ENCODE results near the gene VIPR1. TPM values are rescaled to one million over a fixed set of nuclear protein-coding genes. Genes with fewer than 3 reads are reported as not detected.
"Not testable (repeated sequence)": the region's sequence is repeated elsewhere in the genome, so short reads cannot be mapped to it uniquely, and the experiment has no call there.

VIPR1 gene
- total and polyA plus RNA-seq, 4 donors: 2.3 to 41.8 (median 14.6) TPM

DNA sequence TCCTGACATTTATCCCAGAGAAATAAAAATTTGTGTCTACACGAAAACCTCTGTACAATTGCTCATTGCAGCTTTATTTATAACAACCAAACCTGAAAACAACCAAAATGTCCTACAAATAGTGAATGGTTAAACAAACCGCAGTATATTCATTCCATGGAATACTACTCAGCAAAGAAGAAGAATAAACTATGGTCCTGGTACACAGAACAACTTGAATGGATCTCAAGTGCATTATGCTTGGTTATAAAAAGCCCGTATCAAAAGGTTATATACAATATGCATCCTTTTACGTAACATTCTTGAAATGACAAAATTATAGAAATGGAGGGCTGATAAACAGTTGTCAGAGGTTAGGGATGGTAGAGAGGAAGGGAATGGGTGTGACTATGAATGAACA is 75.6 kb downstream of the VIPR1 start:
- 97% methylated on average over 4 of the region's 4 CpGs for WGBS

DNA sequence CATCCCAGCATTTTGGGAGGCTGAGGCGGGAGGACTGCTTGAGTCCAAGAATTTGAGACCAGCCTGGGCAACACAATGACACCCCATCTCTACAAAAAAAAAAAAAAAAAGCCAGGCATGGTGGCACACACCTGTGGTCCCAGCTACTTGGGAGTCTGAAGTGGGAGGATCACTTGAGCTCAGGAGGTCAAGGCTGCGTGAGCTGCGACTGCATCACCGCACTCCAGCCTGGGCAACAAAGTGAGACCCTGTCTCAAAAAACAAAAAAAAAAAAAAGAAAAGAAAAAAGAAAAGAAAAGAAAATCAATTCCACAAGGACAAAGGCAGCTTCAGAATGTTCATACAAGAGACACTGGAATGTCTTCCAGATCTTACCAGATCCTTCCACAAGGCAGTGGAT is 76.9 kb downstream of the VIPR1 start:
- H3K36me3 ChIP-seq (ENCODE audit: control insufficient read depth in 4 of 4, insufficient read depth in 3 of 4, low read depth in 1 of 4, low read length in 3 of 4); H3K9me3 ChIP-seq (ENCODE audit: control insufficient read depth in 4 of 4, low read length in 3 of 4); H3K27ac ChIP-seq (ENCODE audit: low read depth in 1 of 2, low read length in 2 of 2); H3K27me3 ChIP-seq (ENCODE audit: control insufficient read depth in 4 of 4, insufficient read depth in 4 of 4, low read length in 3 of 4); DNase-seq (ENCODE audit: low spot score); H3K9ac ChIP-seq (ENCODE audit: low read depth in 1 of 2, low read length in 2 of 2); H3K4me3 ChIP-seq (ENCODE audit: low read depth in 1 of 3, low read length in 3 of 3): not testable (repeated sequence)
- H3K4me1 ChIP-seq (ENCODE audit: control insufficient read depth in 4 of 4, insufficient read depth in 4 of 4, low read length in 3 of 4): peaks cover 4 to 19% (median 16%) of the 10 kb centered on the region in 4 donors
- WGBS: 98% methylated on average over 4 of the region's 4 CpGs

More for the DNA sequence above, 75.6 kb downstream of the VIPR1 start:
- no peak overlapping the region for H3K27ac ChIP-seq (ENCODE audit: low read depth in 1 of 2, low read length in 2 of 2)
- H3K36me3 ChIP-seq (ENCODE audit: control insufficient read depth in 4 of 4, insufficient read depth in 3 of 4, low read depth in 1 of 4, low read length in 3 of 4): no peaks in the 10 kb centered on the region
- no peak for DNase-seq (ENCODE audit: low spot score)
- no peak overlapping the region for H3K4me3 ChIP-seq (ENCODE audit: low read depth in 1 of 3, low read length in 3 of 3)
- no peak for TF ChIP-seq EGR1 (IDR thresholded peaks at IDR 0.05; ENCODE audit: low read depth in 2 of 2)
- TF ChIP-seq GABPA (IDR thresholded peaks at IDR 0.05 in 1 of 2, conservative IDR thresholded peaks at IDR 0.05 in 1 of 2): no peak
- no peak for TF ChIP-seq YY1 (IDR thresholded peaks at IDR 0.05)
- TF ChIP-seq, protein P1, sequence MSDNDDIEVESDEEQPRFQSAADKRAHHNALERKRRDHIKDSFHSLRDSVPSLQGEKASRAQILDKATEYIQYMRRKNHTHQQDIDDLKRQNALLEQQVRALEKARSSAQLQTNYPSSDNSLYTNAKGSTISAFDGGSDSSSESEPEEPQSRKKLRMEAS (IDR thresholded peaks at IDR 0.05): no peak
- TF ChIP-seq TAF1 (conservative IDR thresholded peaks at IDR 0.05): no peak
- no peak for TF ChIP-seq FOXA1 (IDR thresholded peaks at IDR 0.05)
- TF ChIP-seq, protein P2, sequence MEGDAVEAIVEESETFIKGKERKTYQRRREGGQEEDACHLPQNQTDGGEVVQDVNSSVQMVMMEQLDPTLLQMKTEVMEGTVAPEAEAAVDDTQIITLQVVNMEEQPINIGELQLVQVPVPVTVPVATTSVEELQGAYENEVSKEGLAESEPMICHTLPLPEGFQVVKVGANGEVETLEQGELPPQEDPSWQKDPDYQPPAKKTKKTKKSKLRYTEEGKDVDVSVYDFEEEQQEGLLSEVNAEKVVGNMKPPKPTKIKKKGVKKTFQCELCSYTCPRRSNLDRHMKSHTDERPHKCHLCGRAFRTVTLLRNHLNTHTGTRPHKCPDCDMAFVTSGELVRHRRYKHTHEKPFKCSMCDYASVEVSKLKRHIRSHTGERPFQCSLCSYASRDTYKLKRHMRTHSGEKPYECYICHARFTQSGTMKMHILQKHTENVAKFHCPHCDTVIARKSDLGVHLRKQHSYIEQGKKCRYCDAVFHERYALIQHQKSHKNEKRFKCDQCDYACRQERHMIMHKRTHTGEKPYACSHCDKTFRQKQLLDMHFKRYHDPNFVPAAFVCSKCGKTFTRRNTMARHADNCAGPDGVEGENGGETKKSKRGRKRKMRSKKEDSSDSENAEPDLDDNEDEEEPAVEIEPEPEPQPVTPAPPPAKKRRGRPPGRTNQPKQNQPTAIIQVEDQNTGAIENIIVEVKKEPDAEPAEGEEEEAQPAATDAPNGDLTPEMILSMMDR (IDR thresholded peaks at IDR 0.05; ENCODE audit: low read depth, low read length, missing input control): no peak
- TF ChIP-seq, protein P3, sequence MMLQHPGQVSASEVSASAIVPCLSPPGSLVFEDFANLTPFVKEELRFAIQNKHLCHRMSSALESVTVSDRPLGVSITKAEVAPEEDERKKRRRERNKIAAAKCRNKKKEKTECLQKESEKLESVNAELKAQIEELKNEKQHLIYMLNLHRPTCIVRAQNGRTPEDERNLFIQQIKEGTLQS (IDR thresholded peaks at IDR 0.05): no peak
- no peak for TF ChIP-seq NR2F2 (IDR thresholded peaks at IDR 0.05)
- no peak for TF ChIP-seq HNF4G (IDR thresholded peaks at IDR 0.05)
- TF ChIP-seq, protein P4, sequence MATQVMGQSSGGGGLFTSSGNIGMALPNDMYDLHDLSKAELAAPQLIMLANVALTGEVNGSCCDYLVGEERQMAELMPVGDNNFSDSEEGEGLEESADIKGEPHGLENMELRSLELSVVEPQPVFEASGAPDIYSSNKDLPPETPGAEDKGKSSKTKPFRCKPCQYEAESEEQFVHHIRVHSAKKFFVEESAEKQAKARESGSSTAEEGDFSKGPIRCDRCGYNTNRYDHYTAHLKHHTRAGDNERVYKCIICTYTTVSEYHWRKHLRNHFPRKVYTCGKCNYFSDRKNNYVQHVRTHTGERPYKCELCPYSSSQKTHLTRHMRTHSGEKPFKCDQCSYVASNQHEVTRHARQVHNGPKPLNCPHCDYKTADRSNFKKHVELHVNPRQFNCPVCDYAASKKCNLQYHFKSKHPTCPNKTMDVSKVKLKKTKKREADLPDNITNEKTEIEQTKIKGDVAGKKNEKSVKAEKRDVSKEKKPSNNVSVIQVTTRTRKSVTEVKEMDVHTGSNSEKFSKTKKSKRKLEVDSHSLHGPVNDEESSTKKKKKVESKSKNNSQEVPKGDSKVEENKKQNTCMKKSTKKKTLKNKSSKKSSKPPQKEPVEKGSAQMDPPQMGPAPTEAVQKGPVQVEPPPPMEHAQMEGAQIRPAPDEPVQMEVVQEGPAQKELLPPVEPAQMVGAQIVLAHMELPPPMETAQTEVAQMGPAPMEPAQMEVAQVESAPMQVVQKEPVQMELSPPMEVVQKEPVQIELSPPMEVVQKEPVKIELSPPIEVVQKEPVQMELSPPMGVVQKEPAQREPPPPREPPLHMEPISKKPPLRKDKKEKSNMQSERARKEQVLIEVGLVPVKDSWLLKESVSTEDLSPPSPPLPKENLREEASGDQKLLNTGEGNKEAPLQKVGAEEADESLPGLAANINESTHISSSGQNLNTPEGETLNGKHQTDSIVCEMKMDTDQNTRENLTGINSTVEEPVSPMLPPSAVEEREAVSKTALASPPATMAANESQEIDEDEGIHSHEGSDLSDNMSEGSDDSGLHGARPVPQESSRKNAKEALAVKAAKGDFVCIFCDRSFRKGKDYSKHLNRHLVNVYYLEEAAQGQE (IDR thresholded peaks at IDR 0.05): no peak
- TF ChIP-seq, protein P5, sequence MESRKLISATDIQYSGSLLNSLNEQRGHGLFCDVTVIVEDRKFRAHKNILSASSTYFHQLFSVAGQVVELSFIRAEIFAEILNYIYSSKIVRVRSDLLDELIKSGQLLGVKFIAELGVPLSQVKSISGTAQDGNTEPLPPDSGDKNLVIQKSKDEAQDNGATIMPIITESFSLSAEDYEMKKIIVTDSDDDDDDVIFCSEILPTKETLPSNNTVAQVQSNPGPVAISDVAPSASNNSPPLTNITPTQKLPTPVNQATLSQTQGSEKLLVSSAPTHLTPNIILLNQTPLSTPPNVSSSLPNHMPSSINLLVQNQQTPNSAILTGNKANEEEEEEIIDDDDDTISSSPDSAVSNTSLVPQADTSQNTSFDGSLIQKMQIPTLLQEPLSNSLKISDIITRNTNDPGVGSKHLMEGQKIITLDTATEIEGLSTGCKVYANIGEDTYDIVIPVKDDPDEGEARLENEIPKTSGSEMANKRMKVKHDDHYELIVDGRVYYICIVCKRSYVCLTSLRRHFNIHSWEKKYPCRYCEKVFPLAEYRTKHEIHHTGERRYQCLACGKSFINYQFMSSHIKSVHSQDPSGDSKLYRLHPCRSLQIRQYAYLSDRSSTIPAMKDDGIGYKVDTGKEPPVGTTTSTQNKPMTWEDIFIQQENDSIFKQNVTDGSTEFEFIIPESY (IDR thresholded peaks at IDR 0.05): no peak
- no peak for TF ChIP-seq RAD21 (IDR thresholded peaks at IDR 0.05)
- TF ChIP-seq FOXA2 (IDR thresholded peaks at IDR 0.05): no peak
- no peak for TF ChIP-seq HNF4A (conservative IDR thresholded peaks at IDR 0.05)
- H3K9ac ChIP-seq (ENCODE audit: low read depth in 1 of 2, low read length in 2 of 2): no peak overlapping the region
- peaks cover 4 to 19% (median 16%) of the 10 kb centered on the region in 4 donors for H3K4me1 ChIP-seq (ENCODE audit: control insufficient read depth in 4 of 4, insufficient read depth in 4 of 4, low read length in 3 of 4)
- no peaks in the 10 kb centered on the region for H3K27me3 ChIP-seq (ENCODE audit: control insufficient read depth in 4 of 4, insufficient read depth in 4 of 4, low read length in 3 of 4)
- H3K9me3 ChIP-seq (ENCODE audit: control insufficient read depth in 4 of 4, low read length in 3 of 4): no peaks in the 10 kb centered on the region
